A673 (cell line): ENCODE data around the gene TAGLN2.

ENCODE experiments used
- EZH2 ChIP-seq: fragments of 200-600 bp; sonication (generic); IDR thresholded peaks from 2 replicates; pipeline ENCODE4 v1.6.1; 2017; ENCODE audit warnings: borderline replicate concordance, low read depth, mild to moderate bottlenecking, mixed read lengths, antibody characterized with exemption, low read length; ENCODE audit not compliant: poor library complexity, severe bottlenecking
- TF ChIP-seq, protein P1 (sequence below): fragments of 300-800, 200-600 bp; sonication (generic); conservative IDR thresholded peaks from 2 replicates; pipeline ENCODE4 v1.5.1; 2017; ENCODE audit warnings: low read depth, mild to moderate bottlenecking, antibody characterized with exemption, low read length, moderate library complexity, mixed read lengths

DNA sequence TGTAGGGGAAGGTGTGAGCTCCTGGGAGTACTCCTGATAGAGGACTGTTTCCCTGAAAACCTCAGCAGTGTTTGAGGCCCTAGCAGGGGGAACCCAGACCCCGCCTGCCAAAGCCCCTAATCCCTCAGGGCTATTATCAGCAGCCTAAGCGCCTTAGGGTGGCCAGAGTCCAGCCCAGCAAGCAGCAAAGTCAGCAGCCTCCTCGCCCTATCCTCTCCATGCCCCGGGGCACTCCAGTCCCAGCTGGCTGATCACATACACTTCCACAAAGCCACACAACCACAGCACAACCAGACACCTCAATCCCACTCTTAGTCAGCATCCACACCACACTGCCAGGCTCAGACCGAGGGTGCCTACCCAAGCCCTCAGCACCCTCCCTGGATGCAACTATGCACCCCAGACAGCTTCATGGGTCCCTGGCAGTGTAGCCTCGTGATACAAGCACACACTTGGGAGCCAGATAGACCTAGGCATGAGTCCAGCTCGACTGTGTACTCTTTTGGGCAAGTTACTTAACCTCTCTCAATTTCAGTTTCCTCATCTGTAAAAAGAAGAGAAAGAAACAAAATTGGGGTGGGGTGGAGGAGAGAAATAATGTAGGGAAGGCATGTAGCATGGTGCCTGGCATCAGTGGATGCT, 13.0 kb upstream of the TAGLN2 start:
- TF ChIP-seq, protein P1, sequence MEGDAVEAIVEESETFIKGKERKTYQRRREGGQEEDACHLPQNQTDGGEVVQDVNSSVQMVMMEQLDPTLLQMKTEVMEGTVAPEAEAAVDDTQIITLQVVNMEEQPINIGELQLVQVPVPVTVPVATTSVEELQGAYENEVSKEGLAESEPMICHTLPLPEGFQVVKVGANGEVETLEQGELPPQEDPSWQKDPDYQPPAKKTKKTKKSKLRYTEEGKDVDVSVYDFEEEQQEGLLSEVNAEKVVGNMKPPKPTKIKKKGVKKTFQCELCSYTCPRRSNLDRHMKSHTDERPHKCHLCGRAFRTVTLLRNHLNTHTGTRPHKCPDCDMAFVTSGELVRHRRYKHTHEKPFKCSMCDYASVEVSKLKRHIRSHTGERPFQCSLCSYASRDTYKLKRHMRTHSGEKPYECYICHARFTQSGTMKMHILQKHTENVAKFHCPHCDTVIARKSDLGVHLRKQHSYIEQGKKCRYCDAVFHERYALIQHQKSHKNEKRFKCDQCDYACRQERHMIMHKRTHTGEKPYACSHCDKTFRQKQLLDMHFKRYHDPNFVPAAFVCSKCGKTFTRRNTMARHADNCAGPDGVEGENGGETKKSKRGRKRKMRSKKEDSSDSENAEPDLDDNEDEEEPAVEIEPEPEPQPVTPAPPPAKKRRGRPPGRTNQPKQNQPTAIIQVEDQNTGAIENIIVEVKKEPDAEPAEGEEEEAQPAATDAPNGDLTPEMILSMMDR, result no peak
- no peak for TF ChIP-seq EZH2
